ENCODE results near the gene SARM1.
A peak's percentile ranks its signal among the peaks of the same experiment; 100 is the strongest.
"Not testable (repeated sequence)": the region's sequence is repeated elsewhere in the genome, so short reads cannot be mapped to it uniquely, and the experiment has no call there.

Gene SARM1

DNA sequence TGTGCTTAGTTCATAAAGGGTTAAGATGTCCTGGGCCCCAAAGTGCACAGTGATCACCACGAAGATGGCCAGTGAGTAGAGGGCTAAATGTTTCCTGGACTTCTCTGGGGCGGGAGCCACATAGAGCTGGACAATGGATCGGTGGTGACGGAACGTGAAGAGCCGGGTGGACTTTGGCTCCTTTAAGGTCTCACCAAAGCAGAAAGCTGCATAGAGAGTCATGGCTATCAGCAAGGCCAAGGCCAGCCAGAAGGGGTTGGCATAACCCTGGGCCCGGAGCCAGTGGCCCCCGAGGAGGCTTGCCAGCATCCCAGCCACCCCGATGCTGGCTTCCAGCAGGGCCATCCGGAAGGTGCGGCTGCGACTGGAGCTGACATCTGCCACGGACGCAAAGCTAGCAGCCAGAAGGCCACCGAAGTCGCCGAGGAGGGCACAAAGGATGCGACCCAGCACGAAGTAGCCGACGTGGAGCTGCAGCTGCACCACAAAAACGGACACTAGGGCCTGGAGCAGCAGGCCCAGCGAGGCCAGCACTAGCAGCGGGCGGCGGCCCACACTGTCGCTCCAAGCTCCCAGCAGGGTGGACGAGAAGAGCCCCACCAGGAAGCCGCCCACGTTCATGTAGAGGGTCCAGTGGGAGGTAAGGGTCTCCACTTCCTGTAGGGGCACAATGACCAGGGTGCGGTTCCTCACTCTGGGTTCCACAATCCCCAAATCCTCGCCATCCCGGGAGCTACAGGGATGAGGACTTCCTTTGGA, 33.5 kb downstream of the SARM1 start:
- Mint-ChIP-seq H3K27ac (no peak overlapping the region), H3K27me3 (peaks cover 4% of the 10 kb centered on the region), H3K4me3 (peak overlapping the region; percentile 83), H3K4me1 (ENCODE audit: low read depth) (peaks cover 7% of the 10 kb centered on the region), H3K9me3 (ENCODE audit: low read depth) (no peaks in the 10 kb centered on the region), H3K36me3 (no peaks in the 10 kb centered on the region)

DNA sequence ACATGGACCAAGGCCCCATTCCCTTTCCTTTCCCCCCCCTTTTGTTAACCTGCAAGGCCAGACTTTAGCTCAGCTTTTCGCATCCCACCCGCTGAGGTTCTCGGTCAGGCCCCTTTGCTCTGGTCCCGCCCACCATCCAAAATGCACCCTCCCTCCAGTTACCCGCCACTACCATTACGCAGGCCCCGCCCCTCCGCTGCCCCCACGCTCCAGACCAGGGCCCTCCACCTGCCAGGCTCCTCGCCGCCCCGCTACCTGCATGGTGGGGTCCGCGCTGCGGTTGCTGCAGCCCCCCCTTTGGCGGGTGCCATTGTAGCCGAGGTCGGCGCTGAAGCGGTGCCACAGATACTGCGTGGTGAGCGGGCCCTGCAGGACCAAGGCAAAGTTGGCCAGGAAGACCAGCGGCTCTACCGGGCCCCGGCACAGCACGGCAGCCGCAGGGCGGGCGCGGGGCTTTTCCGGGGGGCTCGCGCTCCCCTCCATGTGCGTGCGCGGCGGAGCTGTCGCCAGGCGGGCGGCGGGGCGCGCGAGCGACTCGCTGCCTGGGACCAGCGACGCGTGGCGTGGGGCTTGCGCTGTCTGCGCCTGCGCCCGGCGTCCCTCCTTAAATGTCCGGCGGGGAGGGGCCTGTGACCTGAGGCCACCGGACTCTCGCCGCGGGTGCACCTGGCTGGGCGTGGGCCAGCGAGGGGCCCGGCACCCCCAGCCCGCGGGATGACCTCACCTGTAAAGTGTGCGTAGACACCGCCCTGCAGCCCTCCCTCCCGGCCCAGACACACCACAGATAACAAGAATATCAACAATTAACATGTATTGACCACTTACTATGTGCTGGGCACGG, 34.4 kb downstream of the SARM1 start, which contains the start of gene SLC46A1:
TSS of gene SLC46A1 (minus strand) at position 581 of the 841 bp plus-strand sequence. CDS start at position 483, 98 bp downstream.
- Mint-ChIP-seq H3K4me3 (peak within 1 kb of the TSS; percentile 86), H3K4me1 (ENCODE audit: low read depth) (peaks cover 7% of the 10 kb centered on the region), H3K27me3 (peaks cover 4% of the 10 kb centered on the region), H3K9me3 (ENCODE audit: low read depth) (no peaks in the 10 kb centered on the region), H3K27ac (peak within 1 kb of the TSS; percentile 72), H3K36me3 (no peaks in the 10 kb centered on the region)

DNA sequence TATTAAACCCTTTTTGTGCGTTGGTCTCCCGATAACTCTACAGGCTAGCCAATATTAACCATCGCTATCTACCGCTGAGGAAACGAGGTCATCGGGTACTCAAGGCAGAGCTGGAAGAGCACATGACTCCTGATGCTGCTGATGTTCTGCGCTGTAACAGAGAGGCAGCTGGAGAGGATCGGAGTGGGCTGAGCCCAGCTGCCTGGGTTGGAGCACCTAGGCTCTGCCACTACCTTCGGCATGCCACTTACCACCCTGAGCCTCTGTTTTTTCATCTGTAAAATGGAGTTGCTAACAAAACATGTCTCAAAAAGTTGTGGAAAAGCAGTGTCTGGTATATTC, 35.0 kb downstream of the SARM1 start:
- Mint-ChIP-seq H3K27me3 (peaks cover 4% of the 10 kb centered on the region), H3K27ac (peak overlapping the region; percentile 72)

DNA sequence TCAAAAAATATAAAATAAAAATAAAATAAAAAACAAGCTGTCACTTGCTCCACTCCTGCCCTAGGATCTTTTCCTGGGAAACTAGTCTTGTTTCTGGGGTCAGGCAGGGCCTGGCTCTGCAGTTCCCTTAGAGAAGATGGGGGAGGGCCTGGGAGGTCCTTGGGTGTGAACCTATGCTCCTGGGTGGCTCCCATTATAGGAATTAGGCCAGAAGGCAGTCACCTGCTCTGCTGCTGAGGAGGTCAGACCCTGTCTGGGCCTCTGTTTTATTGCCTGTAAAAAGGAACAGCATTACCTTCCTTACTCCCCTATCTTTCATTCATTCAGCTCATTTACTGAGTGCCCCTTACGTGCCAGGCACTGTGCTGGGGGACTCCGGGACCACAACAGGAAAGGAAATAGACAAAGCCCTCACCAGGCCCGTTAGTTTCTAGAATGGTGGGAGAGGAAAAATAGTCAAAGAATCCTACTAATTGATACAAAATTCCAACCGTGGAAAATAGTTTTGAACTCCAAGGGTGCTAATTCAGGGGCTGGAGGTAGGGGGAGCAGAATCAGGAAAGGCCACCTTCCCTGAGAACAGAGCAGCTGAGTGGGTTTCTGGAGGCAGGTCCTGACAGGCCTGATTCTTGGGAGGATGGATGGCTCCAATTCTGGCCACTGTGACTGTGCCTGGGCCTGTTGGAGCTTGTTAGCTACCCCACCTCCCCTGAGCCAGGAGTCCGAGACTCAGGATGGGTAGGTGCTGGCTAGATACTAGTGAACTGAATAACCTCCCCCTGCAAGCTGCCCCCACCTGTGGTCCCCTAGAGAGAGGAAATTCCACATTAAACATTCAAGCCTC, 35.9 kb downstream of the SARM1 start:
- Mint-ChIP-seq H3K4me1 (ENCODE audit: low read depth) (peaks cover 7% of the 10 kb centered on the region), H3K4me3 (peak overlapping the region; percentile 54), H3K9me3 (ENCODE audit: low read depth) (no peaks in the 10 kb centered on the region), H3K27ac (no peak overlapping the region), H3K27me3 (peaks cover 4% of the 10 kb centered on the region), H3K36me3 (no peaks in the 10 kb centered on the region)

More for the DNA sequence above, 35.0 kb downstream of the SARM1 start:
- Mint-ChIP-seq H3K36me3 (no peaks in the 10 kb centered on the region), H3K4me3 (peak overlapping the region; percentile 86), H3K4me1 (ENCODE audit: low read depth) (peaks cover 7% of the 10 kb centered on the region), H3K9me3 (ENCODE audit: low read depth) (no peaks in the 10 kb centered on the region)

DNA sequence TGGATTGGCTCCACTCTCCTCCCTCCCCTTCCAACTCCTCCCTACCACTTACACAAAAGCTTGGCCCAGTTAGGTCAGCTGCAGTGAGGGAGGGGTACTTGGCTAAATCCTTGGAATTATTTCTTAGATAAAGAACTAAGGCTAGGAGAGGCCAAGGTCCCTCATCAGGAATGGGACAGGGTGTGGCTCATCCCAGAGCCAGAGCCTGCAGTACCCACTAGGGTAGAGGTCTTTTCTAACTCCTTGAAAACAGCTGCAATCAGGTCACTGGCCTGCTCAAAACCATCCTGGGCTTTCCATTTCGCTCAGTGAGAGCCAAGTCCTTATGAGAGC, 36.4 kb downstream of the SARM1 start:
- Mint-ChIP-seq H3K4me3 (no peak overlapping the region), H3K27me3 (peaks cover 4% of the 10 kb centered on the region), H3K36me3 (no peaks in the 10 kb centered on the region), H3K27ac (no peak overlapping the region), H3K4me1 (ENCODE audit: low read depth) (peaks cover 7% of the 10 kb centered on the region), H3K9me3 (ENCODE audit: low read depth) (no peaks in the 10 kb centered on the region)

DNA sequence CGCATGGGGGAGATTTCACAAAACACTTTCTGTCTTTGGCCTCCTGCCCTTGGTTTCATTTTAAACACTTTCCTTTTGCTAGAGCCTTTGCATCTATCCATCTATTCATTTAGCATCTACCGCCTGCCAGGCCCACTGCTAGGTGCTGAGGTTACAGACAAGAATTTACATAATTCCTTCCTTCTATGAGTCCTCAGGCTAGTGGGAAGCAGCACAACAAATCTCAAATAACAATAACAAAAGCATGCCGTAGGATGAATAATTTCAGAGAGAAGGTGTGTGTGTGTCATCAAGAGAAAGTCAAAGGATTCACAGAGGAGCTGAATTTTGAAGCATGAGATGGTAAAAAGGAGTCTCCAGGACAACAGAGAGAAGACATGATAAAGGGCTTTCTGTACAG, 40.6 kb downstream of the SARM1 start:
- H3K4me3 Mint-ChIP-seq: no peak overlapping the region
- H3K4me1 Mint-ChIP-seq (ENCODE audit: low read depth): peaks cover 4% of the 10 kb centered on the region
- H3K9me3 Mint-ChIP-seq (ENCODE audit: low read depth): no peaks in the 10 kb centered on the region
- H3K27ac Mint-ChIP-seq: peak overlapping the region; percentile 8
- peaks cover 10% of the 10 kb centered on the region for H3K27me3 Mint-ChIP-seq
- no peaks in the 10 kb centered on the region for H3K36me3 Mint-ChIP-seq

DNA sequence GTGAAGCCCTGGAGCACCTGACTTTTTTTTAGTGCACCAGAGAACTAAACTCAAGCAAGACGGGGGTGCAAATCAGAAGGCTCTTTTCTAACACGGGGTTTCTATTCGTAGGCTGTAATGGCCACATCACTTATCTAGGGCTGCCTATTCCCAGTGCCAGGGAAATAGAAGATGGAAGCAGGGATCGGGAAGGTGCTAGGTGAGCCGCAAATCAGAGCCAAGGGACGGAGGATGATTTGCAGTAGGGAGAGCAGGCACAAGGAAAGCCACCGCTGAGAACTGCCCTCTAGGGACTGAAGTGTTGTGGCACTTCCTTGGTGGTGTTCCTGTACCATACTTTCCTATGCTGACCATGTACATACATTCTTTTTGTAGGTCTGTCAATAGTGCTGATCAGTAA, 42.3 kb downstream of the SARM1 start:
- peaks cover 4% of the 10 kb centered on the region for H3K4me1 Mint-ChIP-seq (ENCODE audit: low read depth)
- no peaks in the 10 kb centered on the region for H3K36me3 Mint-ChIP-seq
- no peak overlapping the region for H3K4me3 Mint-ChIP-seq
- H3K27me3 Mint-ChIP-seq: peaks cover 6% of the 10 kb centered on the region
- H3K9me3 Mint-ChIP-seq (ENCODE audit: low read depth): no peaks in the 10 kb centered on the region
- H3K27ac Mint-ChIP-seq: no peak overlapping the region

DNA sequence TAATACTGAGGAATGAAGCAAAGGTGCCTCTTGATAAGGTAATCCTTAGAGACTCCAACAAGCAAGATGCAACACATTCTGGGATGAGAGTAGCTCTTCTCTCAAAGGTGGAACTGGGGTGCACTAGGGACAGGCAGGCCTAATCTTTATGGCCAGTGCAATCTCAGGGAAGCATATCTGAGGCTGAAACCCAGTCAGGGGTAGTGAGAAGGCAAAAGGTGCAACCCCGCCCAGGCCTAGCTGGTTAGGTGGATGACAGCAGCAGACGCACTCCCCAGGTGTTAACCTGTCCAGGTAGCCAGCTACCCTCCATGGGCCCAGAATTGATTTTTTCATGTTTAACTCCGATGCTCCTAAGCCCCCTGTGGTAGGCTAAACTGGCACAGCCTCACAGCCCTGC, 44.4 kb downstream of the SARM1 start:
- no peak overlapping the region for H3K27ac Mint-ChIP-seq
- peaks cover 4% of the 10 kb centered on the region for H3K4me1 Mint-ChIP-seq (ENCODE audit: low read depth)
- no peaks in the 10 kb centered on the region for H3K36me3 Mint-ChIP-seq
- no peaks in the 10 kb centered on the region for H3K9me3 Mint-ChIP-seq (ENCODE audit: low read depth)
- H3K4me3 Mint-ChIP-seq: no peak overlapping the region
- peaks cover 6% of the 10 kb centered on the region for H3K27me3 Mint-ChIP-seq

DNA sequence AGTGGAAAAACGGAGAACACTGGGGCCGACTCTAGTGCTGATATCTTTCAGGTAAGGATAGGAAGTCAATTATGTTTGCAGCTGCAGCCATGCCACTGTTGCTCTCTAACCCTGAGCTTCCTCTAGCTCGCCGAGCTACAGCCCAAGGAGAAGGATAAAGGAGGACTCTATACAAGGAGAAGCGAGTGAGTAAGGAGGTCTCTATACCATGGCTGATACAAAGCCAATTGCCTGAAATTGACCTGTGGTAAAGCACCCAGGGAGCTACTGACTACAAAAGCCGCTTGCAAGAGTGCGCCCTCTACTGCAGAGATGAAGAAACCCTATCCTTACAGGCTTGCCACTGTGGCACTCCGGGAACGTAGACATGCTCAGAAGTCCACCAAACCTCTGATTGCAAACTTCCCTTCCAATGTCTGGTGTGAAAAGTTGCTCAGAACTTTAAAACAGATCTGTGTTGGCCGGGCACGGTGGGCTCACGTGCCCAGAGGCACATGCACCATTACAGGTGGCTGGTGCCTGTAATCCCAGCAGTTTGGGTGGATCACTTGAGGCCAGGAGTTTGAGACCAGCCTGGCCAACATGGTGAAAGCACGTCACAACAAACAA, 45.3 kb downstream of the SARM1 start:
- Mint-ChIP-seq H3K4me3 (no peak overlapping the region), H3K9me3 (ENCODE audit: low read depth) (no peaks in the 10 kb centered on the region), H3K4me1 (ENCODE audit: low read depth) (peaks cover 4% of the 10 kb centered on the region), H3K27ac (no peak overlapping the region), H3K27me3 (peaks cover 6% of the 10 kb centered on the region), H3K36me3 (no peaks in the 10 kb centered on the region)

DNA sequence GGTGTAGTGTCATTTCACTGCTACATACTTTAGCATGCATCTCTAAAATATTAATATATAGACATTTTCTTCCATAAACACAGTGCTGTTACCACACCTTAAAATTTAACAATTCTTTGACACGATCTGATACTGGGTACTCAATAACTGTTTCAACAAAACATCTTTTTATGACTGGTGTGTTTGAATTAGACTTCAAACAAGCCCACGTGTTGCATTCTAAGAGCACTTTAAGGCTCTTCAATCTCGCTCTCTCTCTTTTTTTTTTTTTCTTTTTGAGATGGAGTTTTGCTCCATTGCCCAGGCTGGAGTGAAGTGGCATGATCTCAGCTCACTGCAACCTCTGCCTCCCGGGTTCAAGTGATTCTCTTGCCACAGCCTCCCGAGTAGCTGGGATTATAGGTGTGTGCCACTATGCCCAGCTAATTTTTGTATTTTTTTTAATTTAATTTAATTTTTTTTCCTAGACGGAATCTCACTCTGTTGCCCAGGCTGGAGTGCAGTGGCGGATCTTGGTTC, 50.4 kb downstream of the SARM1 start:
- H3K4me1 Mint-ChIP-seq (ENCODE audit: low read depth): peaks cover 1% of the 10 kb centered on the region
- H3K36me3 Mint-ChIP-seq: no peaks in the 10 kb centered on the region
- H3K4me3 Mint-ChIP-seq: no peak overlapping the region
- no peak overlapping the region for H3K27ac Mint-ChIP-seq
- peaks cover 2% of the 10 kb centered on the region for H3K27me3 Mint-ChIP-seq
- H3K9me3 Mint-ChIP-seq (ENCODE audit: low read depth): no peaks in the 10 kb centered on the region

DNA sequence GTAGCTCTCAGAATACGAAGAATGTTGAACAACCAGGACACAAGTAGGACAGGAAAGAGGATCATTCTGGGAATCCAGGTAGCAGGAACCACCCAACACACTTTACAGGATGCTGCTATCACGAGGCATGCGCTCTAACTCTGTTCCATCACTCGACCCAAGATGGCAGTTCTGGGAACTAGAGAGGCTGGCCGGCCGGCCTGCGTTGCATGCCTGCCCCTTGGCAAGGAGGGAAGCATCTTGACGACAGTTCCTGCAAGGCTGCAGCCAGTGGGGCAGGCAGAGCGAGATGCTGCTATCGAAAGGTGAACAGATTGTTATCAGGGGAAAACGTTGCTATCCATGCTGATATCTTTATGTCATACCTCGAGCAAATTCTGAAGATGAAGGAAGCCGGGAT, 53.7 kb downstream of the SARM1 start:
- Mint-ChIP-seq H3K27ac (no peak overlapping the region), H3K4me3 (no peak overlapping the region), H3K9me3 (ENCODE audit: low read depth) (no peaks in the 10 kb centered on the region), H3K4me1 (ENCODE audit: low read depth) (no peaks in the 10 kb centered on the region), H3K27me3 (peaks cover 4% of the 10 kb centered on the region), H3K36me3 (no peaks in the 10 kb centered on the region)

DNA sequence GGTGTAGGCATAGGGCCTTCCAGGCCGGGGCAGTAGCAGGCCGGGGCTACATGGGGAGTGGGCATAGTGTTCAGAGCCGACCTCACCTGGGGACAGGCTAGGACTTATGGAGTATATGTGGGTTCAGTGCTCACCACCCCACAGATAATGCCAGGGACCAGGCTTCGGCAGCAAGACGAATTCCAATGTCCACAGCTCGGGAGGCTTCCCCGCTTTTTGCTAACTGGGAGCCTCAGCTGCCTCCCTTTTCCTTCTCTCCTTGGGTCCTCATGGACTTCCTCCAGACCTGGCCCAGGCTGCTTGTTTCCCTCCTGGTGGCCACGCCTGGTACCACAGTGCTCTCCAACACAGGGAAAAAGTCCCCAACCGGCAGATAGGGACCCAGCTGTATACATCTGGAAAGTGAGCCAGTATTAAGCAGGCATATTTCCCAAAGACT, 54.6 kb downstream of the SARM1 start:
- Mint-ChIP-seq H3K27ac (no peak overlapping the region), H3K4me3 (no peak overlapping the region), H3K9me3 (ENCODE audit: low read depth) (no peaks in the 10 kb centered on the region), H3K4me1 (ENCODE audit: low read depth) (no peaks in the 10 kb centered on the region), H3K36me3 (no peaks in the 10 kb centered on the region), H3K27me3 (peaks cover 4% of the 10 kb centered on the region)

DNA sequence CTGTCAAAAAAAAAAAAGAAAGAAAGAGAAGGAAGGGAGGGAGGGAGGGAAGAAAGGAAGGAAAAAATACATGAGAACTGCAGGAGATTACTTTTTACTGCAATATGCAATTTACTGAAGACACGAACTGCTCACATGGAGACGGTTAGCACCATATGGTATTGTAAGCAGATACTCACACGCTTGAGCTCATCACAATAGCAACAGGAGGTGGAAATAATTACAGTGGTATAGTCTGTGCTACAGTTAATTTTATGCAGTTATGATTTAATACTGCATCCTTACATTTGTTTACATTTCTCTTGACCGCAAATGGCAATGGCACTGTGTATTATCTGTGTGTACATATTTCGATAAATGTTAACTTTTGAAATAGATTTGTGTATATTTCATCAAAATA, 55.9 kb downstream of the SARM1 start:
- no peaks in the 10 kb centered on the region for H3K4me1 Mint-ChIP-seq (ENCODE audit: low read depth)
- H3K9me3 Mint-ChIP-seq (ENCODE audit: low read depth): no peaks in the 10 kb centered on the region
- H3K27ac Mint-ChIP-seq: no peak overlapping the region
- no peak overlapping the region for H3K4me3 Mint-ChIP-seq
- H3K27me3 Mint-ChIP-seq: peaks cover 4% of the 10 kb centered on the region
- H3K36me3 Mint-ChIP-seq: no peaks in the 10 kb centered on the region

DNA sequence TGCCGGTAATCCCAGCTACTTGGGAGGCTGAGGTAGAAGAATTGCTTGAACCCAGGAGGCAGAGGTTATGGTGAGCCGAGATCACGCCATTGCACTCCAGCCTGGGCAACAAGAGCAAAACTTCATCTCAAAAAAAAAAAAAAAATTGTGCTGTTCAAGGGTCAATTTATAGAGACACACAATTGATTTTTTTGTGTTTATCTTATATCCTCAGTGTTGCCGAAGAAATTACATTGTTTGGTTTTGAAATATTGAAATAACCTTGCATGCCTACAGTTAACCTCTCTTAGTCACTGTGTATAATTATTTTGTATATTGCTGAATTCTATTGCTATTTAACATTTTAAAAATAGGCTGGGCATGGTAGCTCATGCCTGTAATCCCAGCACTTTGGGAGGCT, 56.5 kb downstream of the SARM1 start:
- H3K27ac Mint-ChIP-seq; H3K4me1 Mint-ChIP-seq (ENCODE audit: low read depth); H3K27me3 Mint-ChIP-seq; H3K9me3 Mint-ChIP-seq (ENCODE audit: low read depth); H3K36me3 Mint-ChIP-seq; H3K4me3 Mint-ChIP-seq: not testable (repeated sequence)

All from activated naive CD8-positive, alpha-beta T cell (primary cell).